ENCODE data around the gene NALCN.

The NALCN gene

DNA sequence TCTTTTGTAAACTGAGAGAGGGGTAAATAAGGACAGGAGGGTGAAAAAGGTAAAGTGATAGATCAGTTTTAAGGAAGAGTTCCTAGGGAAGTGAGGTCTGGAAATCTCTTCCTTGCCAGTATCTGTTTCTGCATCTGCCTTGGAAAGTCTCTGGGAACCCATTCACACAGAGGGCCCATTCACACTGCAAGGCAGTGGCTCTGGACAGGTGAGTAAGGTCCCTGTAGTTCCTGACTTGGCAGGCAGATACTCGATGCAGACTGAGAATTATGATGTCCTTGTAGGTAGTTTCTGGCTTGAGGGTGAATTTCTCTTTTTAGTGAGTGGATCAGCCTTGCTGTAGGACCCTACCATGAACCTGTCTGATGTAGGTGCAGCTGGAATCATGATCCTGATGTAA is 293.3 kb downstream of the NALCN start:
- no peak for DNase-seq (ENCODE audit: low spot score)

DNA sequence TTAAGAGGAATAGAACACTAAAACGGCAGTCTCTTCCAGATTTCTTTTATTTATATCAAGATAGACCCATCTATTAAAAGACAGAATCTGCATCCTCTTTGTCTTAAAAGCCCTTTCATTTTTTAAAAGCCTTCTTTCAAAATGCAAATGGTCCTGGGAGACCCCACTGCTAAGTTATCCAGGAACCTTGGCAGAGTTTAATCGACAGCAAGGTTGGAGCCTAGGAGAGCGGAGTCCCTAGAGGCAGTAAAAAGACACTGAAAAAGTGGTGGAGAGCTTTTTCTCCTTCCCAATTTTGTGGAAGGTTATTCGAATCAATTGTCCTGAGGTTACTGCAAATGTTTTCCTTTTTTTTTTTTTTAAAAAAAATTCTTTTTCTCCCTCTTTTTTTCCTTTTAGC is 294.7 kb downstream of the NALCN start:
- no peak for DNase-seq (ENCODE audit: low spot score)

GRCh38 chr13:101120007-101120406 is 296.3 kb downstream of the NALCN start:
- DNase-seq (ENCODE audit: low spot score): no peak

- no peak for DNase-seq (ENCODE audit: low spot score)
These were observed 299.5 kb downstream of the NALCN start for GRCh38 chr13:101116826-101117225.

DNA sequence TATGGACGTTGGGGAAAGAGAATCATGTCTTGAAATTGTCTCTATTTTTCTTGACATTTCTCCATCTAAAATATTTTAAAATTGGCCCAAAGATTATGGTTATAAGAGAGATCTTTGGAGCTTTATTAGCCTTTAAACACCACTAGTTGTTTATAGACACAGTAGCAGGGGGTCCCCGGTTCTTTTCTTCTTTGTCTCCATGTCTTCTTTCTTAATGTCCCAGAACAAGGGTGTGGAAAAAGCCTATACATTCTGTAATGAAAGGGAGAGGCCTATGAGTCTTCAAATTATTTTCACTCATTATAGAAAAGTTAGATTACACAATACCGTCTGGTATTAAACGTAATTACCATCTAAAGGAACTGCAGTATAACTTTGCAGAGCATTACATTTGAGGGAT is 300.0 kb downstream of the NALCN start:
- DNase-seq (ENCODE audit: low spot score): no peak

DNA sequence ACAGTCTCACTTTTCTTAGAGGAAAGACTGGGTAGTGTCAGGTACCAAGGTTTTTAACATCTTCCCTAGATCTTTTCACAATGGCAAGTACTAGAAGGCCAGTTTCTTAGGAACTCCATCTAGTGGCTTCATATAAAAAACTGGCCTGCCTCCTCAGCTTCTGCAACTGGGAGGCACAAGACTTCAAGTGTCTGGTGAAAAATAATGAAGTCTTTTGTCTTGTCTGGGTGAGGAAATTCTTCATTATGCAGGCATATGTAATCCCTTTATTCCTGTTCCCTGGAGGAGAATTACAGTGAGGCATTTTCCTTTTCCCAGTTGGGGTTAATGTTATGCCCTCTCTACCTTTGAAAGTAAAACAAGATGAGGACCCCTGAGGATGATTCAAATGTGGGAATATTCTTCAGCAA is 300.5 kb downstream of the NALCN start:
- DNase-seq (ENCODE audit: low spot score): no peak

- DNase-seq (ENCODE audit: low spot score): no peak
These were observed 304.4 kb downstream of the NALCN start for GRCh38 chr13:101111894-101112293.

DNA sequence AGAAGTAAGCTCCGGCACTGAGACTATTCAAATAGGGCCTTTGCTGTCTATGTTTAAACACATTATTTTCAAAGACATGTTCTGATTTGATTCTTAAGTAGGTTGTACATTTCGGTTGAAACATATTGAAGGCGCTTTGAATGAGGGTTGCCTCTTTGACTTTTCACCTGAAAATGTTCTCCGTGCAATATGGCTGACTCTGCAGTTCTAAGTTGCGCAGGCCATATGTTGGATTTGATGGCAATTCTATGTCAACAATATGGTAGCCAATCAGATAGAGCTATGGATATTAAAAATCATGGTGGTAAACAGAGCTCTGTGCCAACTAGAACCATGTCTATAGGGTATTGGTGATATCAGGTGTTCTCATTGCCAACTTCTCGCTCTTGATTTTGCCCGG is 307.3 kb downstream of the NALCN start:
- DNase-seq (ENCODE audit: low spot score): no peak

DNA sequence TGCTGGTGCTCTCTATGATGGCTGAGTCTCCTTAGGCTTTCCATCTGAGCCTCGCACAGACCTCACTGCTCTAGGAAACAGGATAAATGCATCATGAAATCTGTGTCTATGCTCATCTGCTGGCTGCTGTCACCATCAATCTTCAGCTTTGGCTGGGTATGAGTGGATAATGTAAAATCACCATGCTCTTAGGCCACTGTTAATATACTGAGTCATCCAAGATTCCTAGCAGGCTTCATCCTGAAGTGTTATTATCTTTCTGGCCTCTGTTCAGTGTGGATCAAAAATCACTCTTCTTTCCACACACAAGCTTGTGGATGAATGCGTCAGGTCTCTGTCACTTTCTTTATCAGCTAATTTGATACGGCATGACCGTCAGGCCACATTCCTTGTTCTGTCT is 317.4 kb downstream of the NALCN start:
- no peak for DNase-seq (ENCODE audit: low spot score)

DNA sequence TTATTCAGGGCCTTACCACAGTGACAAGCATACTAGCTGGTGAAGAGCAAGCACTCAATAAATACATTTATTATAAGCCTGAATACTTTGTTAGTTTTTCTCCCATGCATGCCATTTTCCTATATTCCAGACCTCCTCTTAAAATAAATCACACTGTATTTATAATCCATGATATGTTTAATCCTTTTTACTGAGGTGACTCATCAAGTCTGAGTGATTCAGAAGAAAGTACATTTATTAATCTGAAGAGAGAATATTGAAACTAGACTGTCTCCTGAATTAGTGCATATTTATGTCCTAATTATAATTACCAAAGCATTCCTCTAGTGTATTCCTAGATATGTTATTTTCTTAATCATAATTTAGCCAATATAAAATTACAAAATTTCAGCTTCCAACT is 323.3 kb downstream of the NALCN start:
- no peak for DNase-seq (ENCODE audit: low spot score)

- no peak for DNase-seq (ENCODE audit: low spot score)
These were observed 326.0 kb downstream of the NALCN start for GRCh38 chr13:101090287-101090686.

- no peak for DNase-seq (ENCODE audit: low spot score)
These were observed 330.8 kb downstream of the NALCN start for GRCh38 chr13:101085551-101085950.

DNA sequence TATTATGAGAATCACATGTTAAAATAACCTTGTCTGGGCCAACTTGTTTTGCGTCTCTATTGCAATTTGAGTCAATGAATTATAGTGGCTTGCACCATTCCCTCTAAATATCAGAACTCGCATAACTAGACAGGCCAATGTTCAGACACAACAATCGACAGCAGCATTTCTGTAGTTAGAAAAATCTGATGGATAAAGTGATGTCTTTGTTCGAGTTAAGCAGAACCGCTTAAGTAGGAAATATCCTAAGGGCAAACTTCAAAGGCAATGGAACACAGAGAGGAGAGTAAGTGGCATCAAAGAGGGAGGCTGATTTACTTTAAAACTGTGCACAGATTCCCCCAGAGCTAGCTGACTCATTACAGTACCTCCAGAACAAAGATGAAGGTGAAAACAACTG is 333.9 kb downstream of the NALCN start:
- no peak for DNase-seq (ENCODE audit: low spot score)

DNA sequence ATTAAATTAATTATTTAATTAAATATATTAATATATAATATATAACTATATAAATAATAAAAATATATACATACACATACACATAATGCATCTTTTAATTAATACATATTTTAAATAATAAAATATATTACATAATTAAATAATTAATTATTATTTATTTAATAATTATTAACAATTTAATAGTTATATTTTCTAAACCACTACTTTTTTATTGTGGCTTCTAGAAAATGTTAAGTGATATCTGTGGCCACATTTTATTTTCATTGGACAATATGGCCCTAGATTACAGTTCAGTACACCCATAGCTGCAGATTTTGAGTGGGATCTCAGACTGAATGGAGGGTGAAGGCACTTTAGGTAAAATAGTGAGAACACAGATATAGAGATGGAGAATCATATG is 335.7 kb downstream of the NALCN start:
- no peak for DNase-seq (ENCODE audit: low spot score)

DNA sequence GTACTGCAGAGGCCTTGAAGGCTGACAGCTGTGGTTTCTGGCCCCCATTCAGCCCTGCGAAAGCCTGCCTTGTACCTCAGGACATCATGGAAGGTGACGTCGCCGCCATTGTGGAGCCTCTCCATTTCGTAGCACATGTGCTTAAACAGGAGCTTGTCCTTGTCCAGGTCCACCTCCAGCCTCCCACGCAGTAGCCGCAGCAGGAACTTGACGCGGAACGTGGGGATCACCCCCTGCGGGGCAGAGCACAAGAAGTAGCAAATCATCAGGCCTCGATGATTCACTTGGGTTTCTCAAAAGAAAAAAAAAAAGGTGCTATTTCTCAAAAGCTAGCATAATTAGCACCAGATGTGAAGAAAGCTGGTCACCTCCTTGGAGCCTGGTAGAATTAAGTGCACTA is 351.0 kb downstream of the NALCN start:
- DNase-seq (ENCODE audit: low spot score): no peak

- no peak for DNase-seq (ENCODE audit: low spot score)
These were observed 356.5 kb downstream of the NALCN start for GRCh38 chr13:101059793-101060192.

- no peak for DNase-seq (ENCODE audit: low spot score)
These were observed 357.5 kb downstream of the NALCN start for GRCh38 chr13:101058841-101059240.

- DNase-seq (ENCODE audit: low spot score): no peak
These were observed 362.8 kb downstream of the NALCN start for GRCh38 chr13:101053301-101054093.

DNA sequence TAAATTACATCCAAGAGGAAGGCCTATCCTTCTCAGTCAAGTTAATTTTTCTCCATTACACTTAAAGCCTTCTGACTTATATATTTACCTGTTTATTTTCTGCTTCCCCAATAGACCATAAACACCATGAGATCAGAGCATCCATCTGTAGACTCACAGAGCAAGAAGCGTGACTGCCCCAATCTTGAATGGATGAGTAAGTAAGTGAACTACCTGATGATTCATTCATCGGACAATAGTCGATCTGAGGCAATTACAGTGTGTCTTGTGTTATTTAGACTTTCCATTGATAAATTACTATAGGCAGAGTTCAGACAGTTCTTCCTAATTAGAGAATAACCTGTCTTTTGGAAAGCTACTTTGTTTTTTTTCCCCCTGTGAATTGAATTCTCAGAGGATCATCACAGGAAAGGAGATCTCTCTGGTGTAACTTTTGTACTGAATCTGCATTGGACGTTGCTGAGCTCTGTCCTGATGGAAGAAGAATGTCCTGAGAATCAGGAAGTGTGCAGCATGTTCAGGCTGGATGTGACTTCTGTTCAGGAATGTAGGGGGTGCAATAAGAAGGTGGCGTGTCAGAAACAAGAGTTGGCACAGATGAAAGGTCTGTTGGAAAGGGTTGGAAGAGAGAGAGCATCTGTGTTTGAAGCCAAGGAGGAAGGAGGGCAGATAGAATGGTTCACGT is 367.0 kb downstream of the NALCN start:
- DNase-seq (ENCODE audit: low spot score): no peak

GRCh38 chr13:101036546-101036945 is 379.8 kb downstream of the NALCN start:
- DNase-seq (ENCODE audit: low spot score): no peak

DNA sequence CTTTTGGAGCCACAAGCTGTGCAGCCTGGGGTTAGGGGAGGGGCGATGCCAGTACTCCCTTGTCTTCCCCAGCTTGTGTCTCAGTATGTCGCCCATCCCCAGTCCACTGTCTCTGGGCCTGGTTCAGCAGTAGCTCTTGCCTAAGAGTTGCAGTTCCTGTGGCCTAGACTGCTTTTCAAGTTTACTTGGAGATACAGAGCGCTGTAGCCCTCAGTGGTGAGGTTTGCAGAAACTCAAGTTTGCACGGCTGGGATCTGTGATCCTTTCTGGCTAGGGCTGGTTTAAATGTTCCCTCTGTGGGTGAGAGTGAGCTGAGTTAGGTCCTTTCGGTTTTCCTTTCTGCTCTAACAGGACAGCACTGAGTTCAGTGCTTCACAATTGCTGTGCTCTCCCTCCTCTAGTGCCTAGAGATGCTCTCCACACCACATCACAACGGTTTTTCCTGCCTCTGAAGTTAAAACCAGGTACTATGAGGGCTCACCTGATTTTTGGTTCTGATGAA is 381.1 kb downstream of the NALCN start:
- no peak for DNase-seq (ENCODE audit: low spot score)

DNA sequence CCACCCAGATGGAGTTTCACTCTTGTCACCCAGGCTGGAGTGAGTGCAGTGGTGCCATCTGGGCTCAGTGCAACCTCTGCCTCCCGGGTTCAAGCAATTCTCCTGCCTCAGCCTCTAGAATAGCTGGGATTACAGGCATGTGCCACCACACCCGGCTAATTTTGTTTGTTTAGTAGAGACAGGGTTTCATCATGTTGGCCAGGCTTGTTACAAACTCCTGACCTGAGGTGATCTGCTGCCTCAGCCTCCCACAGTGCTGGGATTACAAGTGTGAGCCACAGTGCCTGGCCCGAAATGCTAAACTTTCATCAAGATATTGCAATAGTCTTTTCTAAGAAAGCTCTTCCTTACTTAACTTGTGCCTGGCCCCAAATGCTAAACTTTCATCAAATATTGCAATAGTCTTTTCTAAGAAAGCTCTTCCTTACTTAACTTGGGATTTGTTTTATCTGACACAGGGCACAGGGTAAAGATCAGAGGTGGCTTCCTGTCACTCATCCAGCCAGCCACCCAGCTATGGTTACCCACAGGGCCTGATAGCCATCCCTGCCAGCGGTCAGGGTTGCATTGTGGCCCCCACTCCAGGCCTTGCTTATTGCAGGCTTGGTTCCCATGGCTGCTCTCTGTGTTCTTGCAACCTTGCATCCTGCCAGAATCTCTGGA is 389.4 kb downstream of the NALCN start:
- no peak for DNase-seq (ENCODE audit: low spot score)

- no peak for DNase-seq (ENCODE audit: low spot score)
These were observed 390.0 kb downstream of the NALCN start for GRCh38 chr13:101026328-101026727.
